ENCODE data around the gene RYR3. TPM values are rescaled to one million over a fixed set of nuclear protein-coding genes. Genes with fewer than 3 reads are reported as not detected.

RYR3 gene
- total RNA-seq, 1 experiment from 2014 or later = 0.66 TPM

DNA sequence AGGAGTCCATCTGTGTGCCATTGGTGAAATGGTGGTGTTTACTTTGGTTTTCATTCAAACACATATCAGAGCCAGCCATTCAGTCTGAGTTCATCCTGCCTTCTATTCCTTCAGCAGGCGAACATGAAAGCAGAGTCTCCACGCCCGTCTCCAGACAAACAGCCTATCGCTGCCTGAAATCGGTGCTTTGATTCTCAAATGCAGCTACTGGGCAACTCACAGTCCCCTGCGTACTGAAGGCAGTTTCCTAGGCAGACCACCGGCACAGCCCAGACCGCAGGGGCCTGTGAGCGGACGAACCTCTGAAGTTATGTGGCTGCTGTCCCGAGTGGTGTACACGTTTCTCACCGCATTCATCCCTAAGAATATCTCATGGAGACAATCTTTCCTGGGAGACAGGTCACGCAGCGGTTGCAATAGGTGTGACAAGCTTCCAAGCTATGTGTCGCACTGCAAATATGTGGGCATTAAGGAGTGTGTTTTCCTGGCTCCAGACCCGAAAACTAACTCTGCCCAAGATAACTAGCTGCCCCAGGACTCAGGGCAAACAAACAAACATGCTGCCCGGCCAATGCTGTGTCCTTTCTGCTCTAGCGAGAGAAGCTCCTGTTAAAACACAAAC lies 16.9 kb upstream of the RYR3 start:
- H3K4me1 Mint-ChIP-seq (ENCODE audit: low read depth, unreplicated experiment) = no peaks in the 10 kb centered on the region
- H3K9me3 Mint-ChIP-seq (ENCODE audit: unreplicated experiment) = no peaks in the 10 kb centered on the region
- H3K27me3 Mint-ChIP-seq (ENCODE audit: insufficient read depth, unreplicated experiment) = peaks cover 4% of the 10 kb centered on the region
- ChIA-PET CTCF (interaction anchor here (0.6 to 1.9 kb wide), 2 partner anchors 407 to 435 kb away, joined by 3 to 12 read pairs; no protein-coding TSS in a partner anchor), POLR2A (no interaction called here)
- H3K27ac Mint-ChIP-seq (ENCODE audit: unreplicated experiment) = no peak overlapping the region
- H3K4me3 Mint-ChIP-seq (ENCODE audit: unreplicated experiment) = no peak overlapping the region
- Histone ChIP-seq H3K36me3 (ENCODE audit: control insufficient read depth, insufficient read depth, low read length) (no peaks in the 10 kb centered on the region), H3K4me1 (no peaks in the 10 kb centered on the region), H3K4me3 (ENCODE audit: low read depth, low read length) (no peak overlapping the region), H3K27me3 (replicated peaks; ENCODE audit: control insufficient read depth, insufficient read depth, low read length) (no peaks in the 10 kb centered on the region), H3K9me3 (no peaks in the 10 kb centered on the region)
- no TSS peak for BruUV-seq (replicated peaks)
- intact Hi-C loops (cut with micrococcal nuclease; ENCODE audit: unreplicated experiment) = loop anchor here (10.0 kb wide), 1 partner anchor 321 kb away; no protein-coding TSS in a partner anchor
- H3K36me3 Mint-ChIP-seq (ENCODE audit: insufficient read depth, unreplicated experiment) = no peaks in the 10 kb centered on the region
- DNase-seq = no peak
- TF ChIP-seq, protein P1, sequence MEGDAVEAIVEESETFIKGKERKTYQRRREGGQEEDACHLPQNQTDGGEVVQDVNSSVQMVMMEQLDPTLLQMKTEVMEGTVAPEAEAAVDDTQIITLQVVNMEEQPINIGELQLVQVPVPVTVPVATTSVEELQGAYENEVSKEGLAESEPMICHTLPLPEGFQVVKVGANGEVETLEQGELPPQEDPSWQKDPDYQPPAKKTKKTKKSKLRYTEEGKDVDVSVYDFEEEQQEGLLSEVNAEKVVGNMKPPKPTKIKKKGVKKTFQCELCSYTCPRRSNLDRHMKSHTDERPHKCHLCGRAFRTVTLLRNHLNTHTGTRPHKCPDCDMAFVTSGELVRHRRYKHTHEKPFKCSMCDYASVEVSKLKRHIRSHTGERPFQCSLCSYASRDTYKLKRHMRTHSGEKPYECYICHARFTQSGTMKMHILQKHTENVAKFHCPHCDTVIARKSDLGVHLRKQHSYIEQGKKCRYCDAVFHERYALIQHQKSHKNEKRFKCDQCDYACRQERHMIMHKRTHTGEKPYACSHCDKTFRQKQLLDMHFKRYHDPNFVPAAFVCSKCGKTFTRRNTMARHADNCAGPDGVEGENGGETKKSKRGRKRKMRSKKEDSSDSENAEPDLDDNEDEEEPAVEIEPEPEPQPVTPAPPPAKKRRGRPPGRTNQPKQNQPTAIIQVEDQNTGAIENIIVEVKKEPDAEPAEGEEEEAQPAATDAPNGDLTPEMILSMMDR (IDR thresholded peaks at IDR 0.05; ENCODE audit: insufficient read depth in 1 of 2, low read depth in 1 of 2, low read length in 1 of 2, severe bottlenecking in 1 of 2, unreplicated experiment in 1 of 2) = no peak

DNA sequence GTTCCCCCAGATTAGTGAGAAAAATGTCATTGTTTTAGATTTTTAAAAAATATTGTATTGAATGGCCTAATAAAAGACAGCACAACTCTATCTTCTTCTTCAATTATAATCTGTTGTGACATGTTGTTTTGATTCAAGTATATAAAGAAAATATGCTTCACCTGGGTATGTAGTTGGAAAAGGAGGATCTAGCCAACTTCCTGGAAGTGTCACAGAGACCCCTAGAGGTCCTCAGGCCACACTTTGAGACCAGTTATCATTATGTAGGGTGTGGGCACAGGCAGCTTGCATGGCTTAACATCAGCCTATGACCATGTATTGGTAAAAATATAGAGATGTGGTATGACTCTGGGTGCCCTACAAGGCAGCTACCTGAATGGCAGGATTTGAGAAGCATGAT lies 14.7 kb upstream of the RYR3 start:
- no peak for DNase-seq
- intact Hi-C loops (cut with micrococcal nuclease; ENCODE audit: unreplicated experiment) = loop anchor here (10.0 kb wide), 1 partner anchor 319 kb away; no protein-coding TSS in a partner anchor
- POLR2A ChIA-PET = no interaction called here
- H3K9me3 Mint-ChIP-seq (ENCODE audit: unreplicated experiment) = no peaks in the 10 kb centered on the region
- H3K27me3 Mint-ChIP-seq (ENCODE audit: insufficient read depth, unreplicated experiment) = no peaks in the 10 kb centered on the region
- no peaks in the 10 kb centered on the region for H3K36me3 Mint-ChIP-seq (ENCODE audit: insufficient read depth, unreplicated experiment)
- H3K27ac Mint-ChIP-seq (ENCODE audit: unreplicated experiment) = no peak overlapping the region
- Histone ChIP-seq H3K27me3 (replicated peaks; ENCODE audit: control insufficient read depth, insufficient read depth, low read length) (no peaks in the 10 kb centered on the region), H3K36me3 (ENCODE audit: control insufficient read depth, insufficient read depth, low read length) (no peaks in the 10 kb centered on the region), H3K9me3 (no peaks in the 10 kb centered on the region), H3K4me1 (no peaks in the 10 kb centered on the region), H3K4me3 (ENCODE audit: low read depth, low read length) (no peak overlapping the region)
- no peak overlapping the region for H3K4me3 Mint-ChIP-seq (ENCODE audit: unreplicated experiment)
- H3K4me1 Mint-ChIP-seq (ENCODE audit: low read depth, unreplicated experiment) = no peaks in the 10 kb centered on the region
- BruUV-seq (replicated peaks) = no TSS peak
- CTCF ChIA-PET = interaction anchor here (2.2 kb wide), 1 partner anchor 405 kb away, joined by 7 read pairs; no protein-coding TSS in a partner anchor
- TF ChIP-seq, protein P1 (IDR thresholded peaks at IDR 0.05; ENCODE audit: insufficient read depth in 1 of 2, low read depth in 1 of 2, low read length in 1 of 2, severe bottlenecking in 1 of 2, unreplicated experiment in 1 of 2) = no peak

DNA sequence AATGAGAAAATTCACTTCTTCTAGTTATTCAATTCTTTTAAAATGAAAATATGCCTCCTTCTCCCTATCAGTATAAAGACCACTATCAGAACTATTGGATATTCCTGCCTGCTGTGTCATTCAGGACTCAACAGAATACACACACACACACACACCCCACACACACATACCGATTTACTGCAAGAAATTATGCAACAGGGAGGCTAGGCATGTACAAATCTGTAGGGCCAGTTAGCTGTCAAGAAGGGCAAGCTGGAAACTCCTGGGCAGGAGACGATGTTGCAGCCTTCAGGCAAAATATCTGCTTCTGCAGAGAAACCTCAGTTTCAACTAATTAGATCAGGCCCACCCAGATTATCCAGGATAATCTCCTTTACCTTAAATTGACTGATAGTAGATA lies 13.9 kb upstream of the RYR3 start:
- Histone ChIP-seq H3K27me3 (replicated peaks; ENCODE audit: control insufficient read depth, insufficient read depth, low read length) (no peaks in the 10 kb centered on the region), H3K4me1 (no peaks in the 10 kb centered on the region), H3K4me3 (ENCODE audit: low read depth, low read length) (no peak overlapping the region), H3K9me3 (no peaks in the 10 kb centered on the region), H3K36me3 (ENCODE audit: control insufficient read depth, insufficient read depth, low read length) (no peaks in the 10 kb centered on the region)
- intact Hi-C loops (cut with micrococcal nuclease; ENCODE audit: unreplicated experiment) = loop anchor here (10.0 kb wide), 1 partner anchor 318 kb away; no protein-coding TSS in a partner anchor
- H3K27me3 Mint-ChIP-seq (ENCODE audit: insufficient read depth, unreplicated experiment) = no peaks in the 10 kb centered on the region
- TF ChIP-seq, protein P1 (IDR thresholded peaks at IDR 0.05; ENCODE audit: insufficient read depth in 1 of 2, low read depth in 1 of 2, low read length in 1 of 2, severe bottlenecking in 1 of 2, unreplicated experiment in 1 of 2) = no peak
- no peaks in the 10 kb centered on the region for H3K36me3 Mint-ChIP-seq (ENCODE audit: insufficient read depth, unreplicated experiment)
- DNase-seq = no peak
- ChIA-PET CTCF (interaction anchor here (2.2 kb wide), 1 partner anchor 404 kb away, joined by 7 read pairs; no protein-coding TSS in a partner anchor), POLR2A (no interaction called here)
- H3K9me3 Mint-ChIP-seq (ENCODE audit: unreplicated experiment) = no peaks in the 10 kb centered on the region
- BruUV-seq (replicated peaks) = no TSS peak
- no peak overlapping the region for H3K4me3 Mint-ChIP-seq (ENCODE audit: unreplicated experiment)
- H3K4me1 Mint-ChIP-seq (ENCODE audit: low read depth, unreplicated experiment) = no peaks in the 10 kb centered on the region
- H3K27ac Mint-ChIP-seq (ENCODE audit: unreplicated experiment) = no peak overlapping the region
